ENCODE results near the gene TELO2. TPM values are rescaled to one million over a fixed set of nuclear protein-coding genes. Genes with fewer than 3 reads are reported as not detected.

The TELO2 gene
- total RNA-seq, 1 experiment from 2014 or later, result 65.4 TPM

- H3K4me1 ChIP-seq (ENCODE audit: control insufficient read depth, insufficient read depth, low read length), result no peaks in the 10 kb centered on the region
- POLR2A ChIA-PET, result no interaction called here
- in situ Hi-C loops (cut with HindIII; ENCODE audit: low pct_unique_long_range_greater_than_20kb, low sequenced_read_pairs), result no loop called here
- TF ChIP-seq REST (IDR thresholded peaks at IDR 0.05; ENCODE audit: insufficient read depth in 1 of 2, low read depth in 2 of 2, low read length in 1 of 2) (no peak), SIN3A (IDR thresholded peaks at IDR 0.05; ENCODE audit: borderline replicate concordance, insufficient read depth, low read depth, low read length) (no peak), TCF7L2 (IDR thresholded peaks at IDR 0.05; ENCODE audit: low read depth, low read length) (no peak), POLR2AphosphoS5 (IDR thresholded peaks at IDR 0.05; ENCODE audit: low read depth, low read length) (no peak)
- TF ChIP-seq, protein P1, sequence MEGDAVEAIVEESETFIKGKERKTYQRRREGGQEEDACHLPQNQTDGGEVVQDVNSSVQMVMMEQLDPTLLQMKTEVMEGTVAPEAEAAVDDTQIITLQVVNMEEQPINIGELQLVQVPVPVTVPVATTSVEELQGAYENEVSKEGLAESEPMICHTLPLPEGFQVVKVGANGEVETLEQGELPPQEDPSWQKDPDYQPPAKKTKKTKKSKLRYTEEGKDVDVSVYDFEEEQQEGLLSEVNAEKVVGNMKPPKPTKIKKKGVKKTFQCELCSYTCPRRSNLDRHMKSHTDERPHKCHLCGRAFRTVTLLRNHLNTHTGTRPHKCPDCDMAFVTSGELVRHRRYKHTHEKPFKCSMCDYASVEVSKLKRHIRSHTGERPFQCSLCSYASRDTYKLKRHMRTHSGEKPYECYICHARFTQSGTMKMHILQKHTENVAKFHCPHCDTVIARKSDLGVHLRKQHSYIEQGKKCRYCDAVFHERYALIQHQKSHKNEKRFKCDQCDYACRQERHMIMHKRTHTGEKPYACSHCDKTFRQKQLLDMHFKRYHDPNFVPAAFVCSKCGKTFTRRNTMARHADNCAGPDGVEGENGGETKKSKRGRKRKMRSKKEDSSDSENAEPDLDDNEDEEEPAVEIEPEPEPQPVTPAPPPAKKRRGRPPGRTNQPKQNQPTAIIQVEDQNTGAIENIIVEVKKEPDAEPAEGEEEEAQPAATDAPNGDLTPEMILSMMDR (IDR thresholded peaks at IDR 0.05), result no peak
- intact Hi-C loops (cut with micrococcal nuclease; ENCODE audit: unreplicated experiment), result no loop called here
- DNase-seq (ENCODE audit: low read depth, low spot score) (no peak), ATAC-seq (no peak)
- no peak overlapping the region for H3K27ac ChIP-seq (ENCODE audit: low read length)
- BruUV-seq (replicated peaks), result no TSS peak
- CTCF ChIA-PET, result no interaction called here
- no peak overlapping the region for H3K4me3 ChIP-seq (ENCODE audit: low read depth in 2 of 2, low read length in 2 of 2)
- no peaks in the 10 kb centered on the region for H3K27me3 ChIP-seq (ENCODE audit: control insufficient read depth, insufficient read depth, low read length)
- H3K9me3 ChIP-seq (ENCODE audit: control insufficient read depth, insufficient read depth, low read depth, low read length), result no peaks in the 10 kb centered on the region
- H3K36me3 ChIP-seq (ENCODE audit: control insufficient read depth, insufficient read depth, low read length), result no peaks in the 10 kb centered on the region
Measured at GRCh38 chr16:1518626-1519135, 25.5 kb downstream of the TELO2 start.

- no peak for ATAC-seq
- CTCF ChIA-PET, result no interaction called here
Measured at GRCh38 chr16:1519831-1520230, 26.7 kb downstream of the TELO2 start.

More at GRCh38 chr16:1519831-1520230, 26.7 kb downstream of the TELO2 start:
- Histone ChIP-seq H3K4me1 (ENCODE audit: control insufficient read depth, insufficient read depth, low read length) (no peaks in the 10 kb centered on the region), H3K9me3 (ENCODE audit: control insufficient read depth, insufficient read depth, low read depth, low read length) (no peaks in the 10 kb centered on the region), H3K4me3 (ENCODE audit: low read depth in 2 of 2, low read length in 2 of 2) (no peak overlapping the region), H3K27ac (ENCODE audit: low read length) (no peak overlapping the region), H3K27me3 (ENCODE audit: control insufficient read depth, insufficient read depth, low read length) (no peaks in the 10 kb centered on the region), H3K36me3 (ENCODE audit: control insufficient read depth, insufficient read depth, low read length) (no peaks in the 10 kb centered on the region)
- in situ Hi-C loops (cut with HindIII; ENCODE audit: low pct_unique_long_range_greater_than_20kb, low sequenced_read_pairs), result no loop called here
- POLR2A ChIA-PET, result no interaction called here
- intact Hi-C loops (cut with micrococcal nuclease; ENCODE audit: unreplicated experiment), result no loop called here
- BruUV-seq (replicated peaks), result no TSS peak
- DNase-seq (ENCODE audit: low read depth, low spot score), result no peak
- TF ChIP-seq POLR2AphosphoS5 (IDR thresholded peaks at IDR 0.05; ENCODE audit: low read depth, low read length) (no peak), REST (IDR thresholded peaks at IDR 0.05; ENCODE audit: insufficient read depth in 1 of 2, low read depth in 2 of 2, low read length in 1 of 2) (no peak), SIN3A (IDR thresholded peaks at IDR 0.05; ENCODE audit: borderline replicate concordance, insufficient read depth, low read depth, low read length) (no peak), TCF7L2 (IDR thresholded peaks at IDR 0.05; ENCODE audit: low read depth, low read length) (no peak)
- TF ChIP-seq, protein P1 (IDR thresholded peaks at IDR 0.05), result no peak
